A549 (cell line): ENCODE data around the gene SPINK14. TPM values are rescaled to one million over a fixed set of nuclear protein-coding genes. Genes with fewer than 3 reads are reported as not detected.

ENCODE experiments used
- ATAC-seq, 2 experiments: fragments of 200-7000 bp in 1 of 2; fragments of >200 bp in 1 of 2; cut with Nextera tagmentation in 1 of 2; cut with Tn5 transposase in 1 of 2; 3 replicates each; pipeline versions ENCODE4 v1.8.0 to v1.9.1; 2018 to 2020; ENCODE audit warnings: mild to moderate bottlenecking in 1 of 2, moderate library complexity in 1 of 2
- CTCF ChIA-PET: fragments of 300-600 bp; sonication (Branson Sonifier 250); formaldehyde crosslinking; extraction: SDS; loops from one replicate; lab custom pipeline; 2021; ENCODE audit warnings: antibody characterized with exemption, inconsistent platforms; lab: Yijun Ruan, JAX
- POLR2A ChIA-PET: fragments of 350-600 bp; formaldehyde crosslinking; extraction: SDS; loops from one replicate; lab custom pipeline; 2021; ENCODE audit warnings: antibody characterized with exemption, inconsistent platforms; lab: Yijun Ruan, JAX
- DNase-seq, 2 experiments: peaks; one replicate each; pipeline versions ENCODE4 v3.0.0 to v3.0.0-alpha.2; 2011 to 2016; ENCODE audit warnings: low read depth in 1 of 2, low spot score in 1 of 2
- FAIRE-seq: peaks from 2 replicates; lab custom pipeline; 2011; peaks lifted over from hg19 to GRCh38; lab: Jason Lieb, UNC
- H3K27ac ChIP-seq, 2 experiments: fragments of >200 bp; sonication (Bioruptor Twin); formaldehyde crosslinking; 3 replicates each; pipeline ENCODE4 v1.5.1; 2016 to 2017
- H3K4me1 ChIP-seq: fragments of >200 bp; sonication (Bioruptor Twin); formaldehyde crosslinking; 3 replicates; pipeline ENCODE4 v1.6.1; 2016
- H3K4me2 ChIP-seq: fragments of >200 bp; sonication (Bioruptor Twin); formaldehyde crosslinking; 3 replicates; pipeline ENCODE4 v1.6.1; 2016
- H3K4me3 ChIP-seq: fragments of >200 bp; sonication (Bioruptor Twin); formaldehyde crosslinking; 3 replicates; pipeline ENCODE4 v1.5.1; 2016
- H3K9me3 ChIP-seq: fragments of >200 bp; sonication (Bioruptor Twin); formaldehyde crosslinking; 3 replicates; pipeline ENCODE4 v1.6.1; 2016
- BCL3 ChIP-seq: fragments of >200 bp; sonication (Bioruptor Twin); formaldehyde crosslinking; IDR thresholded peaks from 3 replicates; pipeline ENCODE4 v1.6.1; 2016
- CBX8 ChIP-seq: fragments of 200-600 bp; sonication (generic); IDR thresholded peaks from 2 replicates; pipeline ENCODE4 v1.6.1; 2016
- CHD4 ChIP-seq: fragments of 200-600 bp; sonication (generic); IDR thresholded peaks from 2 replicates; pipeline ENCODE4 v1.6.1; 2016; ENCODE audit warnings: antibody characterized with exemption, mild to moderate bottlenecking, borderline replicate concordance
- CTCF ChIP-seq: fragments of >200 bp; sonication (Bioruptor Twin); formaldehyde crosslinking; IDR thresholded peaks from 3 replicates; pipeline ENCODE4 v1.5.1; 2016
- EHF ChIP-seq: fragments of 250-450 bp; sonication (Bioruptor Pico); IDR thresholded peaks from 2 replicates; pipeline ENCODE4 v1.5.0; 2020; ENCODE audit warnings: mild to moderate bottlenecking
- ELK1 ChIP-seq: fragments of 150-350 bp; IDR thresholded peaks from 2 replicates; pipeline ENCODE4 v1.6.1; 2014; ENCODE audit warnings: low read depth, mild to moderate bottlenecking, low read length
- EP300 ChIP-seq, 2 experiments: fragments of >200 bp; sonication (Bioruptor Twin); formaldehyde crosslinking; IDR thresholded peaks; 2 replicates in 1 of 2; 3 replicates in 1 of 2; pipeline ENCODE4 v1.6.1; 2016 to 2017
- FOSB ChIP-seq: fragments of 250-450 bp; sonication (Bioruptor Pico); IDR thresholded peaks from 2 replicates; pipeline ENCODE4 v1.5.0; 2020; ENCODE audit warnings: mild to moderate bottlenecking, moderate library complexity
- FOSL2 ChIP-seq, 2 experiments: fragments of 450-650 bp in 1 of 2; fragments of >200 bp in 1 of 2; sonication (Bioruptor Twin) in 1 of 2; formaldehyde crosslinking; IDR thresholded peaks; 2 replicates each; pipeline versions ENCODE4 v1.5.0 to v1.6.1; 2016 to 2020; ENCODE audit warnings: mild to moderate bottlenecking in 1 of 2, moderate library complexity in 1 of 2
- HEYL ChIP-seq: fragments of 250-450 bp; sonication (Bioruptor Pico); IDR thresholded peaks from 2 replicates; pipeline ENCODE4 v1.8.0; 2021; ENCODE audit warnings: mild to moderate bottlenecking, moderate library complexity
- HOXB13 ChIP-seq: fragments of 250-450 bp; sonication (Bioruptor Pico); IDR thresholded peaks from 2 replicates; pipeline ENCODE4 v1.5.0; 2020; ENCODE audit warnings: low read depth, mild to moderate bottlenecking, moderate library complexity
- JUN ChIP-seq, 2 experiments: fragments of >200 bp; sonication (Bioruptor Twin); formaldehyde crosslinking; IDR thresholded peaks; 2 replicates in 1 of 2; 3 replicates in 1 of 2; pipeline ENCODE4 v1.6.1; 2016 to 2017
- JUNB ChIP-seq: fragments of >200 bp; sonication (Bioruptor Twin); formaldehyde crosslinking; IDR thresholded peaks from 2 replicates; pipeline ENCODE4 v1.6.1; 2016
- KDM5A ChIP-seq: fragments of 200-600 bp; sonication (generic); IDR thresholded peaks from 2 replicates; pipeline ENCODE4 v1.6.1; 2016; ENCODE audit warnings: antibody characterized with exemption, mild to moderate bottlenecking
- MAFK ChIP-seq: fragments of 450-650 bp; IDR thresholded peaks from 2 replicates; pipeline ENCODE4 v1.6.1; 2014; ENCODE audit not compliant: partially characterized antibody
- MYC ChIP-seq: IDR thresholded peaks from 2 replicates; pipeline ENCODE4 v1.6.1; 2012; ENCODE audit warnings: mild to moderate bottlenecking, inconsistent platforms, low read length, improper control_type of control experiment, borderline replicate concordance
- NFE2L2 ChIP-seq: fragments of 150-350 bp; conservative IDR thresholded peaks from 2 replicates; pipeline ENCODE4 v1.6.1; 2014; ENCODE audit warnings: low read length
- PHF8 ChIP-seq: fragments of 200-600 bp; sonication (generic); IDR thresholded peaks from 2 replicates; pipeline ENCODE4 v1.6.1; 2016; ENCODE audit warnings: low read depth, mild to moderate bottlenecking, antibody characterized with exemption, moderate library complexity, borderline replicate concordance
- POLR2A ChIP-seq: IDR thresholded peaks from 2 replicates; pipeline ENCODE4 v1.6.1; 2012; ENCODE audit warnings: mild to moderate bottlenecking, low read length
- RARB ChIP-seq: fragments of 250-450 bp; sonication (Bioruptor Pico); IDR thresholded peaks from 2 replicates; pipeline ENCODE4 v1.8.0; 2021; ENCODE audit warnings: mild to moderate bottlenecking, moderate library complexity
- REST ChIP-seq: fragments of 200-600 bp; sonication (generic); IDR thresholded peaks from 2 replicates; pipeline ENCODE4 v1.6.1; 2016; ENCODE audit warnings: antibody characterized with exemption, mild to moderate bottlenecking, moderate library complexity
- RNF2 ChIP-seq: fragments of 200-600 bp; sonication (generic); IDR thresholded peaks from 2 replicates; pipeline ENCODE4 v1.6.1; 2016; ENCODE audit warnings: low read depth, mild to moderate bottlenecking, antibody characterized with exemption, moderate library complexity, borderline replicate concordance
- SMC3 ChIP-seq: fragments of >200 bp; sonication (Bioruptor Twin); formaldehyde crosslinking; IDR thresholded peaks from 3 replicates; pipeline ENCODE4 v1.6.1; 2018; ENCODE audit warnings: inconsistent platforms
- SREBF2 ChIP-seq: fragments of 450-650 bp; IDR thresholded peaks from 2 replicates; pipeline ENCODE4 v1.6.1; 2014; ENCODE audit warnings: mild to moderate bottlenecking, moderate library complexity
- TFCP2L1 ChIP-seq: fragments of 250-450 bp; sonication (Bioruptor Pico); IDR thresholded peaks from 2 replicates; pipeline ENCODE4 v1.5.0; 2021; ENCODE audit warnings: mild to moderate bottlenecking
- USF2 ChIP-seq: fragments of 450-650 bp; IDR thresholded peaks from 2 replicates; pipeline ENCODE4 v1.6.1; 2014; ENCODE audit warnings: antibody characterized with exemption
- ZC3H11A ChIP-seq: fragments of 450-650 bp; IDR thresholded peaks from 2 replicates; pipeline ENCODE4 v1.6.1; 2014; ENCODE audit warnings: antibody characterized with exemption, mild to moderate bottlenecking
- ZFP36 ChIP-seq: fragments of 450-650 bp; IDR thresholded peaks from 2 replicates; pipeline ENCODE4 v1.6.1; 2014; ENCODE audit warnings: borderline replicate concordance; ENCODE audit not compliant: partially characterized antibody
- ZNF302 ChIP-seq: fragments of 250-450 bp; sonication (Bioruptor Pico); IDR thresholded peaks from 2 replicates; pipeline ENCODE4 v1.9.0; 2021; ENCODE audit warnings: inconsistent platforms, mild to moderate bottlenecking, moderate library complexity
- WGBS: methylation state at CpG from one replicate; pipeline ENCODE4 v1.1.6; 2017; ENCODE audit errors: missing lambda C conversion rate; 5-methylcytosine and 5-hydroxymethylcytosine counted together
- polyA plus RNA-seq, 4 experiments: library from polyadenylated mRNA; depleted of rRNA in 3 of 4; stranded (reverse); fragments of >200 nt; fragmentation: RNase III in 1 of 4; extraction: RNeasy Plus Mini Kit Qiagen cat#74134 plus additional on column Dnase treatment in 1 of 4; gene quantifications; 2 replicates in 3 of 4; 3 replicates in 1 of 4; pipeline ENCODE4 v1.2.3, GENCODE V29; 2011 to 2017

SPINK14 gene
- polyA plus RNA-seq, 2 of the 4 experiments (the other 2 are of a cell fraction), result not detected

GRCh38 chr5:148140846-148141245 is 27.5 kb upstream of the SPINK14 start:
- Histone ChIP-seq H3K4me2 (no peak overlapping the region), H3K4me3 (no peak overlapping the region), H3K4me1 (no peaks in the 10 kb centered on the region), H3K9me3 (no peaks in the 10 kb centered on the region), H3K27ac (no peak overlapping the region)
- 32% methylated on average over 3 of the region's 3 CpGs for WGBS
- CTCF ChIA-PET, result no interaction called here
- DNase-seq (no peak), ATAC-seq (no peak), FAIRE-seq (no peak)
- POLR2A ChIA-PET, result no interaction called here
- TF ChIP-seq SREBF2, result no peak
- TF ChIP-seq CBX8, result no peak

- no peak overlapping the region for H3K27ac ChIP-seq
- H3K4me3 ChIP-seq, result no peak overlapping the region
- ChIA-PET CTCF (no interaction called here), POLR2A (no interaction called here)
- no peak overlapping the region for H3K4me2 ChIP-seq
- TF ChIP-seq FOSB (no peak), CTCF (no peak), MYC (no peak), ZFP36 (no peak), POLR2A (no peak), MAFK (no peak), JUN (IDR thresholded peaks at IDR 0.05) (no peak), JUNB (no peak), TFCP2L1 (CRISPR knock-in tag) (no peak), USF2 (no peak), KDM5A (no peak), HOXB13 (CRISPR knock-in tag) (no peak), HEYL (CRISPR knock-in tag) (no peak), EP300 (IDR thresholded peaks at IDR 0.05) (no peak), ZC3H11A (no peak)
- WGBS, result 0% methylated on average over 2 of the region's 2 CpGs
- DNase-seq (no peak), FAIRE-seq (no peak), ATAC-seq (no peak)
- H3K9me3 ChIP-seq, result no peaks in the 10 kb centered on the region
- no peaks in the 10 kb centered on the region for H3K4me1 ChIP-seq
Observed at GRCh38 chr5:148141645-148142044, 26.7 kb upstream of the SPINK14 start.

- CTCF ChIA-PET, result interaction anchor here (0.6 kb wide), 1 partner anchor 19 kb away, joined by 3 read pairs; no protein-coding TSS in a partner anchor
- H3K4me2 ChIP-seq, result no peak overlapping the region
- H3K27ac ChIP-seq, result no peak overlapping the region
- DNase-seq (no peak), ATAC-seq (no peak), FAIRE-seq (no peak)
- H3K4me3 ChIP-seq, result no peak overlapping the region
- POLR2A ChIA-PET, result no interaction called here
- no peaks in the 10 kb centered on the region for H3K9me3 ChIP-seq
- no peaks in the 10 kb centered on the region for H3K4me1 ChIP-seq
- TF ChIP-seq ZNF302 (CRISPR knock-in tag) (no peak), RARB (CRISPR knock-in tag) (no peak), SMC3 (no peak), ELK1 (no peak), EP300 (IDR thresholded peaks at IDR 0.05) (no peak), PHF8 (no peak), RNF2 (no peak), EHF (CRISPR knock-in tag) (no peak), BCL3 (no peak), NFE2L2 (no peak), FOSL2 (IDR thresholded peaks at IDR 0.05) (no peak), FOSL2 (CRISPR knock-in tag; IDR thresholded peaks at IDR 0.05) (no peak), CHD4 (no peak), REST (no peak), FOSB (no peak)
Observed at GRCh38 chr5:148145916-148146315, 22.4 kb upstream of the SPINK14 start.
